CMK (cell line): Measurements from ENCODE around the gene DEPDC5.

Experiments
- DNase-seq: peaks from one replicate; pipeline ENCODE4 v3.0.0-alpha.2; 2010; ENCODE audit warnings: low read depth

Gene DEPDC5

GRCh38 chr22:31852691-31853421, 99.0 kb downstream of the DEPDC5 start:
- DNase-seq = no peak

DNA sequence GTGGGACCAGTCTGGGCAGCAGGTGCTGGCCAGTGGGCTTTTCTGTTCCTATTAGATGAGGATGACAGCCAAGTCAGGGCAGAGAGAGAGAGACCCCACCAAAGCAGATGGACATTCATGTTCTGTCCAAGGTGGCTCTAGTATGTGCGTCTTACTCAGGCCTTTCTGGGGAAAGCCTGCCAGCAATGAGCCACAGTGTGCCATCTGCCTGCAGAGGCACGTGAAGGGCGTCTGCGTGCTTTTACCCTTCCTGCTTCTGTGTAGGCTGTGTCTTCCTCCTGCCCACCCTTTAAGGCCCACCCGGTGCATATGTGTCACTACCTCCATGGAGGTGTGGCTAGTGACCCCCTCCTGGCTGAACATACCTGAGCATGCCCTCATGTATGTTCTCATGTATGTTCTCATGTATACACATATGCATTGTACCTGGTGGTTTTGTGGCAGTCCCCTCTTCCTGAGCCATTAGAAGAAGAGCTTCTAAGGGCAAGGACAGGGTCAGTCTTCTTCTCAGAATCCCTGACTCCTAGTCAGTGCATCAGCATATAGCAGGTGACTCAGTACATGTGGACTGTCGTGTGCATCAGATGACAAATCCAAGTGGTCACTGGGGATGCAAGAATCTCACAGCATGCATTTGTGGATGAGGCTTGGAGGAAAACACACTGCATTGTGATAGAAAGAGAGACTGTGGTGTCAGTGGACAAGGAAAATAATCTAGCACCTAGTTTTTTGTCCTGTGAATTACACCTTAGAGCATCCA, 100.1 kb downstream of the DEPDC5 start:
- DNase-seq = no peak

DNA sequence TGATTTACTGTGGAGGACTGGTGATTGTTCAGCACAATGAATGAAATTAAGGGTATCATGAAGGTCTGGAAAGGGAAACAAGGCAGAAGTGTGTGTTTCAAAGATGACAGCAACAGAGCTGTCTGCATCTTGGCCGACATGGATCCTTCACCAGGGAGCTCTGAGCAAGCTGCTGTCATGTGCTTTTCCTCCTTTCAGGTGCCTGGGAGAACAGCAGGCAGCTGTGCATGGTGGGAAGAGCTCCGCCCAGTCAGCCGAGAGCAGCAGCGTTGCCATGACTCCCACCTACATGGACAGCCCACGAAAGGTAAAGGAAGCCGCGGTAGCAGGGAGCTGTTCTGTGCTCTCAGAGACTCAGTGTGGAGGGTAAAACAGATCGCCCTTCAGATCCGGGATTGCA, 103.4 kb downstream of the DEPDC5 start:
- DNase-seq = no peak

DNA sequence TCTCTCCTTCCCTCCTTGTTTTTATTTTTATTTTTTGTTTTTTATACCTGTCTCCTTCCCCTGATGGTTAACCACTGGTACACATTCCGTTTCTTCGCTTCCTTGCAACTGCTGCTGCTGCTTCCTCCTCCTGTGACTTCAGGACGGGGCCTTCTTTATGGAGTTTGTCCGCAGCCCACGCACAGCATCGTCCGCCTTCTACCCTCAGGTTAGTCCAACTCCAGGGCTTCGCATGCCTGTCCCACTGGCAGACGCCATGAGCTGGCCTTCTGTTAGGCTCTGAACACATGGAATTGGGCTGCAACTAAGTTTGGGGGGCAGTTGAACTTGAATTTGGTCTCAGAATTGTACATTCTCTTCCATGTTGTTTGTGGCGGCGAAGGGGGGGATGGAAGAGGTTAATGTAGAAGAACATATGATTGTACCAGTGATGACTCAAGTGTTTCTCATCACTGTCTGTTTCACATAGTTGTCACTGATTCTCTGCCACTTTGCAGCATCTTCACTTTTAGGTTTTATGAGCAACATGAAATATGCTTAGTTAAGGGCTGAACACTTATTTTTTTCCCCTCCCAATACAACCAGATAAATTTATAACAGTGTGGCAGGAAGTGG, 107.5 kb downstream of the DEPDC5 start:
- DNase-seq = no peak

- no peak for DNase-seq
Measured at GRCh38 chr22:31866918-31867317, 113.1 kb downstream of the DEPDC5 start.

- peak; percentile 27 for DNase-seq
Measured at GRCh38 chr22:31867386-31868153, 113.8 kb downstream of the DEPDC5 start.

DNA sequence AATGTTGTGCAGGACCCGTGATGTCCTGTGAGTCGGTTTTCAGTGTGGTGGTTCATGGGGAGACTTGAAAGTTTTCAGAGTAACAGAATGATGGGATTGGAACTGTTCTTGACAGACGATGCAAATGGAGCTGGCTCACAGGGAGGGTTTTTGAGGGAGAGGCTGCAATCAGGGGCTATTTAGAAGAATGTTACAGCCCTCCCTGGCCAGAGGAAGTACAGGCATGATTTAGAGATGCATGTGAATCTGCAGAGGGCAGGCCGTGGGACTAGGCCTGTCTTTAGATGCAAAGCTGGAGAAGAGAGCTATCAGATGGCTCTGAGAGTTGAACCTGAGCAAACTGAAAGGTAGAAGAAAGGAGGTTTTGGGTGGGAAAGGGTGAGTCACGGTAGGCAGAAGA, 115.9 kb downstream of the DEPDC5 start:
- DNase-seq = no peak

DNA sequence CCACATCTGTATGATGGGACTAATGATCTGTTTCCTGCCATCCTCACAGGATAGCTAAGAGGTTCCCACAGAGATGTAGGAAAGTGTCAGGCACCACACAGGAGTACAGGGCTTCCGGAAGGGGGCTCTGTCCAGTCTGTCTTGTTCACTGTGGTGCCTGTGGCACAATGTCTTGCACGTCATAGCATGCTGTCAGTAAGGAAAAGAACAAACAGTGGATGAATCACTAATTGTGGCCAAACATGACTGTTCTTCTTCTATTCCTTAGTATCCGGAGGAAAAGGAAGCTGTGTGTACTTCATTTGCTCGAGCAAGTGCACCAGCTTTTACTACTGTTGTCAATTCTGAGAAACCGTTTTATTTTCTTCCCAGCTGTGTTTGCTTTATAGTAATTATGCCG, 117.1 kb downstream of the DEPDC5 start:
- no peak for DNase-seq

DNA sequence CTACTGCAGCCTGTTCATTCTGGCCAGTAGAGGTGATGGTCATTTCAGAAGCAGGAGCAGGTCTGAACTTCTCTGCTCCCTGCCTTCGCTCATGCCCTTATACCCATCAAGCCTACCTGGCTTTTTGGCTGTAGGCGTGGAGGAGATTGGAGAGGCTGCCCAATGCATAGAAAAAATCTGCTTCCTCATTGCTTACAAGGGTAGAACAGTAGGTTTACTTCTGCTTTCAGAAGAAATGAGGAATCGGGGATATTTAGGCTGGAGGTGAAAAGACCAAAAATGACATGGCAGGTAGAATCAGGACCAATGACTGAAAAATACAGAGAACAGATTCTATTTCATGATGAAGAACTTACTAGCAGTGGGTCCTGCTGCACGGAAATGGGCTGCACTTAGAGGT, 117.7 kb downstream of the DEPDC5 start:
- no peak for DNase-seq

- DNase-seq = no peak
Measured at GRCh38 chr22:31872209-31872608, 118.4 kb downstream of the DEPDC5 start.

- DNase-seq = no peak
Measured at GRCh38 chr22:31874821-31875220, 121.0 kb downstream of the DEPDC5 start.

GRCh38 chr22:31876156-31876920, 122.5 kb downstream of the DEPDC5 start:
- no peak for DNase-seq

GRCh38 chr22:31879585-31879984, 125.8 kb downstream of the DEPDC5 start:
- no peak for DNase-seq

DNA sequence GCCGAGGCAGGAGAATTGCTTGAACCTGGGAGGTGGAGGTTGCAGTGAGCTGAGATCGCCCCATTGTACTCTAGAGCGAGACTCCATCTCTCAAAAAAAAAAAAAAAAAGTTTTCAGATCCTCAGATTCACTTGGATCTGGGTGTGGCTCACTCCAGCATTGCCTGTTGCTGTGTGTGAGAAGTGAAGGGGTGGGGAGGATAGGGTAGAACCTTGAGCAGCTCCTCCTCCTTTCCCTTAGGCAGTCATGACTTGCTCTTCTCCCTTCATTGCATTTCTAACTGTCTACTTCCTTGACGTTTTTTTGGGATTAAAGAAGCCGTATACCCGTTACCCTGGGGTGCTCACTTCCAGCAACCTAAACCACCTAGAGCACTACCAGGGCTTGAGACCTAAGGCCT, 127.4 kb downstream of the DEPDC5 start:
- DNase-seq = no peak

- no peak for DNase-seq
Measured at GRCh38 chr22:31881865-31882264, 128.0 kb downstream of the DEPDC5 start.

DNA sequence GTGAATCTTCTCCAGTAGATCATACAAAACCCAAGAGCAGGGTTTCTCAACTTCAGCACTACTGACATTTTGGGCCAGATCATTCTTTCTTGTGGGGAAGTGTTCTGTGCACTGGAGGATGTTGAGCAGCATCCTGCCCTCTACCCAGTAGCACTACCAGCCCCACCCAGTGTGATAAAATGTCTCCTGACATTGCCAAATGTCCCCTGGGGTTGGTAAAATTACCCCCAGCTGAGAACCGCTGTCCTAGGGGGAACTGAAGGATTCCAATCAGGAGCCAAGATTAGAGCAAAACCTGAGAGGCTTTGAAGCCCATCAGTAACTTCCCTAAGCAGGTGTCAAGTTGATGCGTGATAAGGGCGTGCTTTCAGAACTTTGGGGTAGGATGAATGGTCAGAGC, 129.2 kb downstream of the DEPDC5 start:
- no peak for DNase-seq

DNA sequence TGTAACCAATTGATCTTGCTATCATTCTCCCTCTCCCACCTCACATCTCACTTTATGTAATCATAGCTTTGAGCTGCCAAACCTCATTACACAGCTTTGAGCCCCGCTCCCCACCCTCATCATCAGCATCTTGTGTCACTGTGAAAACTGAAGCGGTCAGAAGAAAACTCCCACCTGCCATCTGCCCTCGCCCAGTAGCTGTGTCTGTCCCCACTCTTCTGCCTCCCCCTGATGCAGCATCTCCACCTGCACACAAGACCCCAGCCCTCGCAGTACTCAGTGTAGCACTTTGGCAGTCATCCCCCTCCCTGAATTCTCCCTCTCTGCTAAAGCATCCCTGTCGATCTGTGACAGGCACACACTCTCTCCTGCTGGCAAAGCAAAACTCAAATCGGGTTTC, 130.2 kb downstream of the DEPDC5 start:
- no peak for DNase-seq

GRCh38 chr22:31891366-31892079, 137.7 kb downstream of the DEPDC5 start:
- DNase-seq = no peak

DNA sequence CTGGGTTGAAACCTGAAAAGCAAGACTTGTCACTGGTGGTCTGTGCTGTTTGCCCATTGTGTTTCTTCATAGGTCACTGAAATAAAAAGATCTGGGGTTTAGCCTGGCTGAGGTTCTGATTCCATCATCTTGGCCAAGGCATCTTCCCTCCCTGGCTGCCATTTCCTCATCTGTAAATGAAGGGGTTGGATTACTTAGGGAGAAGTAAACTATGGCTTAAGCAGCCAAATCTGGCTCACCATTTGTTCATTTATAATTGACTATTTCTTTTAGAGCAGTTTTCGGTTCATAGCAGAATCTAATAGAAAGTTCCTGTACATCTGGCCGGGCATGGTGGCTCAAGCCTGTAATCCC, 138.2 kb downstream of the DEPDC5 start:
- DNase-seq = no peak

GRCh38 chr22:31893460-31893859, 139.6 kb downstream of the DEPDC5 start:
- no peak for DNase-seq
